ENCODE results near the gene LRRC40. TPM values are rescaled to one million over a fixed set of nuclear protein-coding genes. Genes with fewer than 3 reads are reported as not detected.

Gene LRRC40
- total RNA-seq, 4 donors from 2014 or later = 0.37 to 14.1 (median 12.2) TPM

GRCh38 chr1:70156529-70157120, 48.8 kb downstream of the LRRC40 start:
- in situ Hi-C loops (cut with MboI; ENCODE audit: low pct_ligation_motif_present in 1 of 4, low pct_unique_long_range_greater_than_20kb in 1 of 4, low sequenced_read_pairs in 3 of 4) = no loop called here
- H3K27ac ChIP-seq = no peak overlapping the region
- H3K9me3 ChIP-seq = no peaks in the 10 kb centered on the region
- H3K27me3 ChIP-seq = no peaks in the 10 kb centered on the region
- no peak for TF ChIP-seq CTCF (IDR thresholded peaks at IDR 0.05)
- TF ChIP-seq EP300 (IDR thresholded peaks at IDR 0.05; ENCODE audit: low read depth) = no peak
- no peak for TF ChIP-seq POLR2AphosphoS5 (IDR thresholded peaks at IDR 0.05)
- TF ChIP-seq POLR2A (IDR thresholded peaks at IDR 0.05) = no peak
- H3K36me3 ChIP-seq = no peaks in the 10 kb centered on the region
- H3K4me3 ChIP-seq = no peak overlapping the region
- H3K4me1 ChIP-seq = no peaks in the 10 kb centered on the region
- no peak for DNase-seq
- intact Hi-C loops (cut with DNase I; ENCODE audit: low total_unique reads) = no loop called here
- WGBS, 2 donors (ENCODE audit: low coverage in 1 of 2) = 94% methylated on average over 5 of the region's 5 CpGs

GRCh38 chr1:70153739-70154138, 51.6 kb downstream of the LRRC40 start:
- H3K4me1 ChIP-seq = no peaks in the 10 kb centered on the region
- peaks cover 0 to 4% (median 0%) of the 10 kb centered on the region in 4 donors for H3K36me3 ChIP-seq
- WGBS, 2 donors (ENCODE audit: low coverage in 1 of 2) = 96 to 100% methylated on average over 3 of the region's 3 CpGs

GRCh38 chr1:70150444-70150843, 54.9 kb downstream of the LRRC40 start:
- peaks cover 0 to 9% (median 0%) of the 10 kb centered on the region in 4 donors for H3K36me3 ChIP-seq
- in situ Hi-C loops (cut with MboI; ENCODE audit: low pct_ligation_motif_present in 1 of 4, low pct_unique_long_range_greater_than_20kb in 1 of 4, low sequenced_read_pairs in 3 of 4) (no loop called here), intact Hi-C loops (cut with DNase I; ENCODE audit: low total_unique reads) (no loop called here)
- no peaks in the 10 kb centered on the region for H3K9me3 ChIP-seq
- H3K4me3 ChIP-seq = no peak overlapping the region
- H3K4me1 ChIP-seq = no peaks in the 10 kb centered on the region
- TF ChIP-seq CTCF (IDR thresholded peaks at IDR 0.05) (no peak), POLR2A (IDR thresholded peaks at IDR 0.05) (no peak), EP300 (IDR thresholded peaks at IDR 0.05; ENCODE audit: low read depth) (no peak), POLR2AphosphoS5 (IDR thresholded peaks at IDR 0.05) (no peak)
- H3K27ac ChIP-seq = no peak overlapping the region
- H3K27me3 ChIP-seq = no peaks in the 10 kb centered on the region
- no peak for DNase-seq
- WGBS, 2 donors (ENCODE audit: low coverage in 1 of 2) = 87 to 100% methylated on average over 1 of the region's 1 CpG

More at GRCh38 chr1:70153739-70154138, 51.6 kb downstream of the LRRC40 start:
- intact Hi-C loops (cut with DNase I; ENCODE audit: low total_unique reads) (no loop called here), in situ Hi-C loops (cut with MboI; ENCODE audit: low pct_ligation_motif_present in 1 of 4, low pct_unique_long_range_greater_than_20kb in 1 of 4, low sequenced_read_pairs in 3 of 4) (no loop called here)
- Histone ChIP-seq H3K9me3 (no peaks in the 10 kb centered on the region), H3K27ac (no peak overlapping the region), H3K4me3 (no peak overlapping the region), H3K27me3 (no peaks in the 10 kb centered on the region)
- no peak for DNase-seq
- TF ChIP-seq CTCF (IDR thresholded peaks at IDR 0.05) (no peak), POLR2A (IDR thresholded peaks at IDR 0.05) (no peak), POLR2AphosphoS5 (IDR thresholded peaks at IDR 0.05) (no peak), EP300 (IDR thresholded peaks at IDR 0.05; ENCODE audit: low read depth) (no peak)

GRCh38 chr1:70146488-70146887, 58.9 kb downstream of the LRRC40 start:
- intact Hi-C loops (cut with DNase I; ENCODE audit: low total_unique reads) = no loop called here
- Histone ChIP-seq H3K36me3 (peaks cover 0 to 15% (median 0%) of the 10 kb centered on the region in 4 donors), H3K27ac (no peak overlapping the region), H3K9me3 (no peaks in the 10 kb centered on the region), H3K27me3 (no peaks in the 10 kb centered on the region), H3K4me1 (peaks cover 0 to 8% (median 3%) of the 10 kb centered on the region in 4 donors), H3K4me3 (no peak overlapping the region)
- TF ChIP-seq CTCF (IDR thresholded peaks at IDR 0.05) = no peak
- TF ChIP-seq EP300 (IDR thresholded peaks at IDR 0.05; ENCODE audit: low read depth) = no peak
- no peak for TF ChIP-seq POLR2AphosphoS5 (IDR thresholded peaks at IDR 0.05)
- no peak for TF ChIP-seq POLR2A (IDR thresholded peaks at IDR 0.05)
- no peak for DNase-seq
- in situ Hi-C loops (cut with MboI; ENCODE audit: low pct_ligation_motif_present in 1 of 4, low pct_unique_long_range_greater_than_20kb in 1 of 4, low sequenced_read_pairs in 3 of 4) = no loop called here

Data from transverse colon (tissue), 4 donors.